Measurements from ENCODE around the gene PPP1R36.

Gene PPP1R36

DNA sequence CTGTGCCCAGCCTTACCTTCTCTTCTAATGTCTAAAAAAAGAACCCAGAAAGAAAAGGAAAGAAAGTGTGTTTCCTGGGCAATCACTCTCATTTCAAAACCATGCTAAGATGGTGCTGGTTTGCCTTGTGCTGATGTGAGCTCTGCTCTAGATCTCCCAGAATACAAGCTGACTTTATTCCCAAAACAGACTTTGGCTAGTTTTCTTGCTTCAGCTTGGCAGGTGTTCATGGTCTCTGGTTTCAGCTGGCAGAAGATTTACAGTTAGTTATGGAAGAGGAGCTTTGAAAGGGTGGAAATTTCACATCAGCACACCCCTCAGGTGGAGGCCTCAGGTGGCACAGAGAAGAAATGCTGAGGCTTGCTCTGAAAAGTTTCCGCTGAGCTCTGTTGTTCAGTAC is 34.4 kb downstream of the PPP1R36 start:
- TF ChIP-seq, protein P1, sequence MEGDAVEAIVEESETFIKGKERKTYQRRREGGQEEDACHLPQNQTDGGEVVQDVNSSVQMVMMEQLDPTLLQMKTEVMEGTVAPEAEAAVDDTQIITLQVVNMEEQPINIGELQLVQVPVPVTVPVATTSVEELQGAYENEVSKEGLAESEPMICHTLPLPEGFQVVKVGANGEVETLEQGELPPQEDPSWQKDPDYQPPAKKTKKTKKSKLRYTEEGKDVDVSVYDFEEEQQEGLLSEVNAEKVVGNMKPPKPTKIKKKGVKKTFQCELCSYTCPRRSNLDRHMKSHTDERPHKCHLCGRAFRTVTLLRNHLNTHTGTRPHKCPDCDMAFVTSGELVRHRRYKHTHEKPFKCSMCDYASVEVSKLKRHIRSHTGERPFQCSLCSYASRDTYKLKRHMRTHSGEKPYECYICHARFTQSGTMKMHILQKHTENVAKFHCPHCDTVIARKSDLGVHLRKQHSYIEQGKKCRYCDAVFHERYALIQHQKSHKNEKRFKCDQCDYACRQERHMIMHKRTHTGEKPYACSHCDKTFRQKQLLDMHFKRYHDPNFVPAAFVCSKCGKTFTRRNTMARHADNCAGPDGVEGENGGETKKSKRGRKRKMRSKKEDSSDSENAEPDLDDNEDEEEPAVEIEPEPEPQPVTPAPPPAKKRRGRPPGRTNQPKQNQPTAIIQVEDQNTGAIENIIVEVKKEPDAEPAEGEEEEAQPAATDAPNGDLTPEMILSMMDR (IDR thresholded peaks at IDR 0.05; ENCODE audit: low read depth, low read length) = no peak
- no peak overlapping the region for H3K4me3 ChIP-seq (ENCODE audit: low read depth, low read length)

DNA sequence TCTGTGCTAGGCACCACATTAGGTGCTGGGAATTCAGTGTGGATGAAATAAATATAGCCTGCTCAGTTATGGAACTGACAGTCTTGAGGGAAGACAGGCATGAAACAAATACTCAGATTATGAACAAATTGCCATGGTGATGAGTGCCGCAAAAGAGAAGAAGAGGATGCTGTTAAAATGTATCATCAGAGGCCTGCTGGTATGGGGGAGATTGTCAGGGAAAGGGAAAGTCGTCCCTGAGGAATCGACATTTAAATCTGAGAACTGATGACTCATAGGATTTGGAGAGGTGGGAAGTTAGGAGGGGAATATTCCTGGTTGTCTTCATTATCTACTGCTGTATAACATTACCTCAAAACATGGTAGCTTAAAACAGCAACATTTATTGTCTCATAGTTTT is 42.0 kb downstream of the PPP1R36 start:
- no peak overlapping the region for H3K4me3 ChIP-seq (ENCODE audit: low read depth, low read length)
- TF ChIP-seq, protein P1 (IDR thresholded peaks at IDR 0.05; ENCODE audit: low read depth, low read length) = no peak

DNA sequence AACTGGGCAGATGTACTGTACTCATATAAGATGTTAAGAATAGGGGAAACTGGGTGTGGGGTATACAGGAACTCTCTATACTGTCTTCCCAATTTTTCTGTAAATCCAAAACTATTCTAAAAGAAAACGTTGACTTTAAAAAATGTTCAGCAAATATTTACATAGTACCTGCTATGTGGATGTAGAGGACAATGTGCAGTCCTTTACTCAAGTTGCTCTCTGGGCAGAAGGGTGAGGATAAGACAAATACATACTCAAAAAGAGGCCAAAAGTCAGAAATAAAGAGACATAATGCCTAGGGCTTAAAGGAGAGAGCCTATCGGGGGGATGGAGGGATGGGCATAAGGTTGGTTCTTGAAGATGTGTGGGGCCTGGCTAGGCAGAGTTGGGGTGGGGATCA is 44.7 kb downstream of the PPP1R36 start:
- TF ChIP-seq, protein P1 (IDR thresholded peaks at IDR 0.05; ENCODE audit: low read depth, low read length) = no peak
- no peak overlapping the region for H3K4me3 ChIP-seq (ENCODE audit: low read depth, low read length)

DNA sequence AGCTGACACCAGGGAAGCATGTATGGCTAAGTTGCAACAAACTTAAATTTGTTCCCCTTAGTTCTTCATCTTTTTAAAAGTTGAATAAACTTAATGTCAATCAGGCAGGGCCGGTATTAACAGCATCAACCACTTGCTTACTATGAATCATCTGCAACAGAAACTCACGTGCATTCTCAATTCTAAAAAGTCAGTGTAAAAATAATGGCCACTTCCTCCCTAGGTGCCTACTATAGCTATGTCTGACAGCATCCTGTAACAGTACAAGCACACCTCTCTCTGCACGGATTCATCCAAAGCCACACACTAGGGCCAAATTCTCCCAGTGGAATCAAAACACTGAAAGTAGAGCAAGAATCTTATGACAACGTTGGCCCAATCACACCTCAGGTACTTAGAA is 48.6 kb downstream of the PPP1R36 start:
- no peak overlapping the region for H3K4me3 ChIP-seq (ENCODE audit: low read depth, low read length)
- TF ChIP-seq, protein P1 (IDR thresholded peaks at IDR 0.05; ENCODE audit: low read depth, low read length) = no peak

DNA sequence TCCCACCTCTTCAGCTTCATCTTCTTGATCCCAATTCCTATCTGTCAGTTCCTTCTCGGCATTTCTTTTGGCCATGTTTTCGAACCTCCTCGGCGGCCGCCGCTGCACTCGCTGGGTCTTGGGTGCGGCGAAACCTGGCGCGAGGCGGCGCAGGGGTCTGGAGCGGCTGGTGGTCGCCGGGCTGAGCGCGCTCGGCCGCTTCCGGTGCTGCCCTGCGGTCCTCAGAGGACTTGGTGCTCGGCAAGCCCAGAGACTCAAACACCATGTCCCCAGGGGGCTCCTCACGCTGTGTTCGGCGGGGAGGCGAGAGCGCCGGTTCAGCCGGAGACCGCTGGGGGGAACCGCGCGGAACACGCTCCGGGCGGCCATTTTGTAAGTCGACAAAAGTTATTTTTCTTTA is 51.8 kb downstream of the PPP1R36 start:
- H3K4me3 ChIP-seq (ENCODE audit: low read depth, low read length) = no peak overlapping the region
- TF ChIP-seq, protein P1 (IDR thresholded peaks at IDR 0.05; ENCODE audit: low read depth, low read length) = no peak

DNA sequence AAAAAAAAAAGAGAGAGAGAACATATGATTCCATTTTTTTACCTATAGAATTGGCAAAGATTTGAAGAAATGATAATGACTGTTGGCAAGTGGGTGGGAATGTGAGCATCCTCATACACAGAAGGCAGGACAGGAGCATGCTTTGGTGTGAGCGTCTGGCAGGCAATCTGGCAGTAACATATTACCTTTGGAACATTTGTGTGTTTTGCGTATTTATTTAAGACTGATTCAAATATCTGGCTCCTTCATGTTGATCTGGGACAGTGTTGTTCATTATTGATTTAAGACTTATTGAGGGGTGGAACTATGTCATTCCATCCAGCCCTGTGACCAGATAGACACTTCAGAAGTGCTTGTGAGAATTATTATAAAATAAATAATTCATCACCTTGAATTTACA is 53.1 kb downstream of the PPP1R36 start:
- TF ChIP-seq, protein P1 (IDR thresholded peaks at IDR 0.05; ENCODE audit: low read depth, low read length) = no peak
- no peak overlapping the region for H3K4me3 ChIP-seq (ENCODE audit: low read depth, low read length)

DNA sequence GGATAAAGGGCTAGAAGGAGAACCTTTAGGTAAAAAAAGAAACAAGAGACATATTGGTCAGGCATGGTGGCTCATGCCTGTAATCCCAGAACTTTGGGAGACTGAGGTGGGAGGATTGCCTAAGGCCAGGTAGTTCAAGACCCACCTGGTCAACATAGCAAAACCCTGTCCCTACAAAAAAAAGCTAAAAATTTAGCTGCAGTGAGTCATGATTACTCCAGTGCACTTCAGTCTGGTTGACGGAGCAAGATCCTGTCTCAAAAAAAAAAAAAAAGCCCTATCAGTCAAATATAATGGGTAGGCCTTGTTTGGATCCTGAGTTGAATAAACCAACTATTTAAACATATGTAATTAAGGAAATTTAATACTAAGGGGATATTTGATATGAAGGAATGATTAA is 54.2 kb downstream of the PPP1R36 start:
- H3K4me3 ChIP-seq (ENCODE audit: low read depth, low read length) = no peak overlapping the region

More for the DNA sequence above, 54.2 kb downstream of the PPP1R36 start:
- TF ChIP-seq, protein P1 (IDR thresholded peaks at IDR 0.05; ENCODE audit: low read depth, low read length) = no peak
